Stimulated activated CD4-positive, alpha-beta T cell treated with anti-CD3 and anti-CD28 coated beads, Interleukin-1b, Interleukin-23, amount 100 ng/mL, for 24 hours (primary cell): ENCODE results near the gene CBFB.
A peak's percentile ranks its signal among the peaks of the same experiment; 100 is the strongest.

Source experiments
- DNase-seq, 4 experiments: peaks; one replicate each; pipeline ENCODE4 v3.0.0-alpha.2; 2020; ENCODE audit warnings: low read depth in 4 of 4, low spot score in 1 of 4

CBFB gene

GRCh38 chr16:67016681-67017420 lies 12.1 kb upstream of the CBFB start:
- DNase-seq, result no peak

- DNase-seq, result no peak
These were observed 11.6 kb upstream of the CBFB start for GRCh38 chr16:67017421-67017750.

- peak; percentile 69 to 84 (median 76) for DNase-seq
These were observed 11.0 kb upstream of the CBFB start for GRCh38 chr16:67017810-67018488.

- no peak for DNase-seq
These were observed 9.8 kb upstream of the CBFB start for GRCh38 chr16:67019171-67019570.

- no peak for DNase-seq
These were observed 7.6 kb upstream of the CBFB start for GRCh38 chr16:67021321-67021720.

- DNase-seq, result no peak
These were observed 6.3 kb upstream of the CBFB start for GRCh38 chr16:67022531-67023214.

GRCh38 chr16:67023689-67024088 lies 5.3 kb upstream of the CBFB start:
- DNase-seq, result no peak

GRCh38 chr16:67024384-67025209 lies 4.4 kb upstream of the CBFB start:
- DNase-seq, result no peak

GRCh38 chr16:67025210-67025550 lies 3.8 kb upstream of the CBFB start:
- DNase-seq, result no peak

- no peak for DNase-seq
These were observed 2.4 kb upstream of the CBFB start for GRCh38 chr16:67026570-67026969.

- DNase-seq, result no peak
These were observed 1.9 kb upstream of the CBFB start for GRCh38 chr16:67027046-67027445.

GRCh38 chr16:67028167-67028695 lies 718 bp upstream of the CBFB start:
- no peak for DNase-seq

GRCh38 chr16:67029254-67030096 lies 526 bp downstream of the CBFB start:
- DNase-seq, result peak; percentile 22 to 45 (median 38)

- no peak for DNase-seq
These were observed 1.4 kb downstream of the CBFB start for GRCh38 chr16:67030221-67030962.

- DNase-seq, result no peak
These were observed 5.5 kb downstream of the CBFB start for GRCh38 chr16:67034487-67034886.

- no peak for DNase-seq
These were observed 6.4 kb downstream of the CBFB start for GRCh38 chr16:67035364-67035763.

- DNase-seq, result no peak
These were observed 7.4 kb downstream of the CBFB start for GRCh38 chr16:67036323-67036741.

GRCh38 chr16:67039260-67040020 lies 10.5 kb downstream of the CBFB start:
- DNase-seq, result no peak

- DNase-seq, result no peak
These were observed 11.2 kb downstream of the CBFB start for GRCh38 chr16:67040166-67040565.
